ENCODE data around the gene PLXDC1. TPM values are rescaled to one million over a fixed set of nuclear protein-coding genes. Genes with fewer than 3 reads are reported as not detected.
"Not testable (repeated sequence)": the region's sequence is repeated elsewhere in the genome, so short reads cannot be mapped to it uniquely, and the experiment has no call there.

The PLXDC1 gene
- total RNA-seq, 3 donors from 2014 or later: 11.8 to 37.7 (median 23.1) TPM

- Histone ChIP-seq H3K27ac (peak overlapping the region; percentile 55 to 64), H3K9me3 (no peaks in the 10 kb centered on the region), H3K4me1 (peaks cover 3 to 4% of the 10 kb centered on the region in 2 donors), H3K4me3 (peak overlapping the region; percentile 45 to 73 (median 55)), H3K36me3 (no peaks in the 10 kb centered on the region), H3K27me3 (no peaks in the 10 kb centered on the region)
- no peak for DNase-seq (ENCODE audit: low spot score in 2 of 2)
- intact Hi-C loops (cut with DNase I; ENCODE audit: low total_unique reads): no loop called here
- TF ChIP-seq POLR2AphosphoS5 (IDR thresholded peaks at IDR 0.05) (no peak), POLR2A (IDR thresholded peaks at IDR 0.05) (no peak), CTCF (IDR thresholded peaks at IDR 0.05) (no peak)
These were observed 123.9 kb downstream of the PLXDC1 start for GRCh38 chr17:39027455-39028035.

- intact Hi-C loops (cut with DNase I; ENCODE audit: low total_unique reads): no loop called here
- Histone ChIP-seq H3K27ac (peak overlapping the region; percentile 55 to 64), H3K36me3 (no peaks in the 10 kb centered on the region), H3K9me3 (no peaks in the 10 kb centered on the region), H3K27me3 (no peaks in the 10 kb centered on the region), H3K4me3 (peak overlapping the region; percentile 45 to 73 (median 55)), H3K4me1 (peaks cover 3 to 4% of the 10 kb centered on the region in 2 donors)
- TF ChIP-seq POLR2AphosphoS5 (IDR thresholded peaks at IDR 0.05): no peak
- TF ChIP-seq CTCF (IDR thresholded peaks at IDR 0.05): no peak
- no peak for TF ChIP-seq POLR2A (IDR thresholded peaks at IDR 0.05)
- DNase-seq (ENCODE audit: low spot score in 2 of 2): peak; percentile 40 to 74
These were observed 124.4 kb downstream of the PLXDC1 start for GRCh38 chr17:39026980-39027451.

DNA sequence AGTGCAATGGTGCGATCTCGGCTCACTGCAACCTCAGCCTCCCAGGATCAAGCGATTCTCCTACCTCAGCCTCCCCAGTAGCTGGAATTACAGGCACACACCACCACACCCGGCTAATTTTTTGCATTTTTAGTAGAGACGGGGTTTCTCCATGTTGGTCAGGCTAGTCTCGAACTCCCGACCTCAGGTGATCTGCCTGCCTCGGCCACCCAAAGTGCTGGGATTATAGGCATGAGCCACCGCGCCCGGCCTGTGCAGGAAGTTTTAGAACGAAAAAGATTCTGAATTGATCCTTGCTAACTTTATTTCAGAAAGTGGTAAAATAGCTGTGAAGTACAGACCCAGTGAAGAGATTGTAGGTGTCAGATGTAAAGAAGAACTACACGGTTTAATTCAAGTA, 125.1 kb downstream of the PLXDC1 start:
- intact Hi-C loops (cut with DNase I; ENCODE audit: low total_unique reads); H3K27me3 ChIP-seq; DNase-seq (ENCODE audit: low spot score in 2 of 2); H3K4me1 ChIP-seq; H3K9me3 ChIP-seq; H3K36me3 ChIP-seq: not testable (repeated sequence)
- Histone ChIP-seq H3K4me3 (peak overlapping the region in 1 of 3 donors; percentile 55), H3K27ac (peak overlapping the region in 1 of 2 donors; percentile 55)

DNA sequence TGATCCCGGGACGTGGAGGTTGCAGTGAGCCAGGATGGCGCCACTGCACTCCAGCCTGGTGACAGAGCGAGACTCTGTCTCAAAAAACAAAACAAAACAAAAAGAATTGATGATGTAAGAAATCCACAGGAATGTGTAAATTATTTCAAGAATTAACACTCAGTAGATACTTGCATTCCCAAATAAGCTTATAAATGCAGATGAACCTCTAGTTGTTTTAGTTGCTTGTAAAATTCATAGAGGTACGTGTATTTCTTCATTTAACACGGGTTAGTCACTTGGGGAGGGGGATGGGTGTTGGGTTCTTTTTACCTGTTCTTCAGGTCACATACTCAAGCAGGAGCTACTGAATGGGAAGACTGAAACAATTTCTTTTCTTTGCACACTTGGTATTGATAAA, 128.5 kb downstream of the PLXDC1 start:
- H3K9me3 ChIP-seq: no peaks in the 10 kb centered on the region
- no peaks in the 10 kb centered on the region for H3K36me3 ChIP-seq
- intact Hi-C loops (cut with DNase I; ENCODE audit: low total_unique reads): no loop called here
- DNase-seq (ENCODE audit: low spot score in 2 of 2): no peak
- peaks cover 3 to 4% of the 10 kb centered on the region in 2 donors for H3K4me1 ChIP-seq
- no peak overlapping the region for H3K4me3 ChIP-seq
- H3K27me3 ChIP-seq: no peaks in the 10 kb centered on the region
- H3K27ac ChIP-seq: no peak overlapping the region
- TF ChIP-seq POLR2AphosphoS5 (IDR thresholded peaks at IDR 0.05) (no peak), CTCF (IDR thresholded peaks at IDR 0.05) (no peak), POLR2A (IDR thresholded peaks at IDR 0.05) (no peak)

GRCh38 chr17:39020037-39020436, 131.4 kb downstream of the PLXDC1 start:
- H3K36me3 ChIP-seq; H3K4me3 ChIP-seq; DNase-seq (ENCODE audit: low spot score in 2 of 2); H3K9me3 ChIP-seq; H3K27ac ChIP-seq; H3K4me1 ChIP-seq; intact Hi-C loops (cut with DNase I; ENCODE audit: low total_unique reads); H3K27me3 ChIP-seq: not testable (repeated sequence)

DNA sequence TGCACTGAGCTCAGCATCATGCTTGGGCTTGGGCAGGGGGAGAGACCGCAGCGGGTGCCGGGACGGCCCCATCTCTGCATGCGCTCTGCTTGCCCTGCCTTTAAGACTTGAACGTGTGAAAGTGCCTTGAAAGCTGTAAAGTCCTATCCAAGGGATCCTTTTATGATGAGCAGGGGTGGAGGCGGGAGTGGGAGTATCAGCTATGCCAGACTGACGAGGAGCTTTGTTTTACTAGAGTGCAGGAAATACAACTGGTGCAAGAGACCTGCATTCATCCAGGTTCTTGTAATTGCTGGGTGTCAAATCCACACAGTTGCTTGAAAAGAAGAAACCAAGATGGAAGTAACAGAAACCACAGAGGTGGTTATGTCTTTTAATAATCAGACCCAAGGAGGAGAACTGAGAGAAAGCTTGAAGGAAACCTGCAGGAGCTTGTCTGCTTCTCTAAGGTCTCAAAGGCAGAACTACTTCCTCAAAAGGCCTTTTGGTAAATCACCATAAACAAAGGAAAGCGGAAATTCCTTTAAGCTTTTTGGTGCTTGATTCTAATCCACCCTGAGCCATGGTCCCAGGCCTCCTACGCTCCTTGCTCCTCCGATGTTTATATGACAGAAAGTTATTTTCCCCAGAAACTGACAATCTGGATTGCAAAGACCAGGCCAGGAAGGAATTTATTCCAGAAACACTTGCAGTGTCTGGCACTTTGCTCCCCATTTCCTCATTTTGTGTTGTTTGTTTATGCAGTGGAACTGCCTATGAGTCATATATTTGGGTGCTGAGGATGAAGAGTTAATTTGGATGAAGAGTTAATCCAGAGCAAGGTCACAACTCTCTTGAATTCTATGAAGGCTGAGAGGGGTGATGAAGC, 132.9 kb downstream of the PLXDC1 start:
- Histone ChIP-seq H3K27ac (no peak overlapping the region), H3K27me3 (no peaks in the 10 kb centered on the region), H3K4me3 (no peak overlapping the region), H3K36me3 (no peaks in the 10 kb centered on the region), H3K4me1 (no peaks in the 10 kb centered on the region), H3K9me3 (no peaks in the 10 kb centered on the region)
- TF ChIP-seq POLR2A (IDR thresholded peaks at IDR 0.05) (no peak), CTCF (IDR thresholded peaks at IDR 0.05) (no peak), POLR2AphosphoS5 (IDR thresholded peaks at IDR 0.05) (no peak)
- DNase-seq (ENCODE audit: low spot score in 2 of 2): no peak
- intact Hi-C loops (cut with DNase I; ENCODE audit: low total_unique reads): no loop called here
